BLaER1 treated with 17β-estradiol and CSF1 and Interleukin-3, amounts not matched to agents 10 nM and 100 nM (cell line): ENCODE measurements around the gene ADARB2.
A peak's percentile ranks its signal among the peaks of the same experiment; 100 is the strongest.

Source experiments
- H3K27ac ChIP-seq, 11 experiments: shearing (Covaris generic); formaldehyde crosslinking; 2 replicates each; pipeline ENCODE4 v1.8.1; 2022
- H3K27me3 ChIP-seq, 11 experiments: shearing (Covaris generic); formaldehyde crosslinking; 2 replicates each; pipeline ENCODE4 v1.8.1; 2022
- H3K36me3 ChIP-seq, 11 experiments: shearing (Covaris generic); formaldehyde crosslinking; 2 replicates each; pipeline ENCODE4 v1.8.1; 2022
- H3K4me1 ChIP-seq, 10 experiments: shearing (Covaris generic); formaldehyde crosslinking; 2 replicates each; pipeline ENCODE4 v1.8.1; 2022
- H3K4me2 ChIP-seq, 11 experiments: shearing (Covaris generic); formaldehyde crosslinking; 2 replicates each; pipeline ENCODE4 v1.8.1; 2022
- H3K4me3 ChIP-seq, 10 experiments: shearing (Covaris generic); formaldehyde crosslinking; 2 replicates each; pipeline ENCODE4 v1.8.1; 2022
- H3K9ac ChIP-seq, 11 experiments: shearing (Covaris generic); formaldehyde crosslinking; 2 replicates each; pipeline ENCODE4 v1.8.1; 2022
- H3K9me3 ChIP-seq, 11 experiments: shearing (Covaris generic); formaldehyde crosslinking; replicated peaks in 1 of 11; 2 replicates each; pipeline ENCODE4 v1.8.1; 2022
- H4K20me1 ChIP-seq, 11 experiments: shearing (Covaris generic); formaldehyde crosslinking; 2 replicates each; pipeline ENCODE4 v1.8.1; 2022
- Cebpa-rat ChIP-seq, 11 experiments: shearing (Covaris generic); IDR thresholded peaks; 2 replicates each; pipeline ENCODE4 v1.8.1; 2022

Gene ADARB2

GRCh38 chr10:1196656-1197055 lies 540.7 kb downstream of the ADARB2 start:
- Histone ChIP-seq H4K20me1 (no peaks in the 10 kb centered on the region), H3K4me3 (no peak overlapping the region), H3K4me1 (peaks cover 0 to 33% (median 24%) of the 10 kb centered on the region in 10 experiments; a peak in 13 of 20 replicates), H3K27me3 (no peaks in the 10 kb centered on the region), H3K27ac (no peak overlapping the region), H3K9me3 (no peaks in the 10 kb centered on the region), H3K4me2 (no peak overlapping the region), H3K9ac (no peak overlapping the region), H3K36me3 (no peaks in the 10 kb centered on the region)
- TF ChIP-seq Cebpa-rat (IDR thresholded peaks at IDR 0.05): no peak

DNA sequence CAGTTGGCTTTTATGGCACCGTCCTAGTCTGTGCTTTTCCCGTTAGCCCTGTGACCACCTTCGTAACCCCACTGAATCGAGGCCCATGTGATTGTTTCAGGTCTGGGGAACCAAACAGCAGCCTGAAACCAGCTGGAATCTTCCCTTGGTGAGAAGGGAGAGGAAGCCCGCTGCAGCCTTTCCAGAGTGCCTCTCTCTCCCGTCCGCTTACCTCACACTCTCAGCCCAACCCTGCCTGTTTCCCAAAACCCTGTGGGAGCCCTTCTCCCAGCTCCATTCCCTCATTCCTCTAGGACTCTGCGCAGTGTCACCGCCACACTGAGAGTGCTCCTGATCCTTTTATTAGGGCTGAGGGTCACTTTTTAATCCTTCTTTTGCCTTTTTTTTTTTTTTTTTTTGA lies 541.5 kb downstream of the ADARB2 start:
- Histone ChIP-seq H3K27me3 (no peaks in the 10 kb centered on the region), H4K20me1 (no peaks in the 10 kb centered on the region), H3K4me3 (no peak overlapping the region), H3K9ac (no peak overlapping the region), H3K4me1 (peaks cover 0 to 33% (median 24%) of the 10 kb centered on the region in 10 experiments; a peak in 13 of 20 replicates), H3K9me3 (no peaks in the 10 kb centered on the region), H3K27ac (no peak overlapping the region), H3K4me2 (no peak overlapping the region), H3K36me3 (no peaks in the 10 kb centered on the region)
- TF ChIP-seq Cebpa-rat (IDR thresholded peaks at IDR 0.05): no peak

GRCh38 chr10:1194161-1194560 lies 543.2 kb downstream of the ADARB2 start:
- no peak for TF ChIP-seq Cebpa-rat (IDR thresholded peaks at IDR 0.05)
- Histone ChIP-seq H3K9me3 (peaks cover 0 to 5% (median 0%) of the 10 kb centered on the region in 11 experiments; a peak in 1 of 22 replicates), H4K20me1 (no peaks in the 10 kb centered on the region), H3K36me3 (no peaks in the 10 kb centered on the region), H3K4me3 (no peak overlapping the region), H3K4me2 (peak overlapping the region in 7 of 11 experiments; percentile 4 to 65 (median 56); a peak in 11 of 22 replicates), H3K27ac (no peak overlapping the region), H3K27me3 (no peaks in the 10 kb centered on the region), H3K9ac (no peak overlapping the region), H3K4me1 (peaks cover 0 to 36% (median 25%) of the 10 kb centered on the region in 10 experiments; a peak in 13 of 20 replicates)

DNA sequence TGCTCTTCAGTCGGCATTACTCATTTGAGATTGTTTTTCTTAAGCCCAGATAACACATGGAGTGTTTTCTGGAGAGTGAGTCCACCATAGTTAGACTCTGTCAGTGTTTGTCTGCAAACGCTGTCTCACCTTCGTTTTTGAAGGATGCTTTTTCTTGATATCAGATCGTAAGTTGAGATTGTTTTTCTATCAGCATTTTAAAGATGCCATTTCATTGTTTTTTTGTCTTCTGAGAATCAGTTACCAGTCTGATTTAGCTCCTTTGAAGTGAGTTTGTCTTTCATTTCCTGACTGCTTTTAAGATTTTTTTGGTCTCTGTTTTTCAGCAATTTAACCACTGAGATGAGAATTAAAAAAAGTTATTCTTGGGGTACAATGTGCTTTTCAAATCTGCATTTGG lies 543.8 kb downstream of the ADARB2 start:
- no peak overlapping the region for H3K9ac ChIP-seq
- H3K27ac ChIP-seq: no peak overlapping the region
- peaks cover 4 to 42% (median 31%) of the 10 kb centered on the region in 10 experiments; a peak in 17 of 20 replicates for H3K4me1 ChIP-seq
- H3K4me3 ChIP-seq: no peak overlapping the region
- H3K9me3 ChIP-seq: peaks cover 0 to 5% (median 0%) of the 10 kb centered on the region in 11 experiments; a peak in 1 of 22 replicates
- no peaks in the 10 kb centered on the region for H3K27me3 ChIP-seq
- H3K36me3 ChIP-seq: no peaks in the 10 kb centered on the region
- peak overlapping the region in 8 of 11 experiments; percentile 17 to 65 (median 53); a peak in 13 of 22 replicates for H3K4me2 ChIP-seq
- TF ChIP-seq Cebpa-rat (IDR thresholded peaks at IDR 0.05): no peak
- no peaks in the 10 kb centered on the region for H4K20me1 ChIP-seq

DNA sequence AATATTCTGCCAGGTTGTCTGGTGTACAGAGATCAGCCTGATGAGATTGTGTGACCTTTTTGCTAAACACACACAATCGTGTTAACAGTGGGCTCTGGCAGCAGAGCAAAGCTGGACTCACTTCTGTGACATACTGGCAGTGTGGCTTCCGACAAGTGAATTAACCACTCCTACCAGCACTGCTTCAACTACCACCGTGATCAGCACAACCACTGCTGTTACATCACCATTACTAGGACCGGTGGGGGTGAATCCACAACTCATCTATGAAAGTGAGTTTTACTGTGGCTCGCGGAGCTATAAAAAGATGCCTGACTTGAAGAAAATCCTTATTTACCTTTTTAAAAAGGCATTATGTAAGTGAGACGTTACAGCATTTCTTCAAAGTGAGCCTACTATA lies 545.6 kb downstream of the ADARB2 start:
- Histone ChIP-seq H4K20me1 (no peaks in the 10 kb centered on the region), H3K9ac (no peak overlapping the region), H3K4me2 (no peak overlapping the region), H3K36me3 (no peaks in the 10 kb centered on the region), H3K9me3 (peaks cover 0 to 5% (median 0%) of the 10 kb centered on the region in 11 experiments; a peak in 1 of 22 replicates), H3K4me1 (peaks cover 9 to 53% (median 45%) of the 10 kb centered on the region in 10 experiments; a peak in 19 of 20 replicates), H3K4me3 (no peak overlapping the region), H3K27ac (no peak overlapping the region), H3K27me3 (peaks cover 0 to 9% (median 0%) of the 10 kb centered on the region in 11 experiments; a peak in 3 of 22 replicates)
- TF ChIP-seq Cebpa-rat (IDR thresholded peaks at IDR 0.05): no peak

DNA sequence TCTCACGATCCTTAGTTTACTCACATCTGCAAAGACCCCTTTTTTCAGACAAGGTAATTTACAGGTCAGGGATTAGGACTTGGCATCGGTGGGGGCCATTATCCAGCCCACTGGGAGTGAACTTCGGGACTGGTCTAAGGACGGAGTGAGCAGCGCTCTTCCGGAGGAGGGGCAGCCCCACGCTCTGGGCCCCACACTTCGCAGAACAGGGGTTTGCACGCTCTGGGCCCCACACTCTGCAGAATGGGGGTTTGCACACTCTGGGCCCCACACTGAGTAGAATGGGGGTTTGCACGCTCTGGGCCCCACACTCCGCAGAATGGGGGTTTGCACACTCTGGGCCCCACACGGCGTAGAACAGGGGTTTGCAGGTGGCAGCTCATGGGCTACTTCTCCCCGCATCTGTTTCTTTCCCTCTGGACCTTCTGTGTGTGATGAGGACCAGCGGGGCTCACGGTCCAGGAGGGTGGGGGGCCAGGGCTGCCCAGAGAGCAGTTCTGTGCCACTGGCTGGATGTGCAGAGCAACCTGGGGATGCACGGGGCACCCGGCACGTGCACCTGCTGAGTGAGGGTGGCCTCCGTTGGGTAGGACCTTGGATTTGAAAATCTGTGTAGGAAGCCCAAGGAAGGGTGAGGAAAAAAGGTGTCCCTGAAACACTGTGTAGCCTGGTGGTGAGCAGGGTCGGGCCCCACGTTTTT lies 546.4 kb downstream of the ADARB2 start:
- Histone ChIP-seq H3K36me3 (no peaks in the 10 kb centered on the region), H3K4me1 (peaks cover 9 to 61% (median 52%) of the 10 kb centered on the region in 10 experiments; a peak in 19 of 20 replicates), H3K27ac (no peak overlapping the region), H3K4me3 (no peak overlapping the region), H3K4me2 (no peak overlapping the region), H3K27me3 (peaks cover 0 to 9% (median 0%) of the 10 kb centered on the region in 11 experiments; a peak in 3 of 22 replicates), H4K20me1 (no peaks in the 10 kb centered on the region), H3K9ac (no peak overlapping the region), H3K9me3 (peaks cover 0 to 5% (median 0%) of the 10 kb centered on the region in 11 experiments; a peak in 1 of 22 replicates)
- no peak for TF ChIP-seq Cebpa-rat (IDR thresholded peaks at IDR 0.05)

DNA sequence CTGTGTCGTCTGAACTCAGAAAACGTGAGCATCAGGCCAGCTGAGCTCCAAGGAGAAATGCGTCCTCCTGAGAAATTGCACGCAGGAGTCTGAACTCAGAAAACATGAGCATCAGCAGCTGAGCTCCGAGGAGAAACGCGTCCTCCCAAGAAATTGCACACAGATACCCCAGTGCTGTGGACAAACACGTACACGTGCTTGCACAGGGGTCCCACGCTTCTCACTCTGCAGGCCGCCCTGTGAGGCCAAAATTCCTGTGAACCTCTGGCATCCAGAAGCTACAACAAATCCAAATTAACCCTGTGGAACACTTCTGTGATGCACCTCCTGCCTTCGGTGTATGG lies 547.3 kb downstream of the ADARB2 start:
- Histone ChIP-seq H3K4me1 (peaks cover 9 to 67% (median 52%) of the 10 kb centered on the region in 10 experiments; a peak in 19 of 20 replicates), H3K27me3 (peaks cover 0 to 9% (median 0%) of the 10 kb centered on the region in 11 experiments; a peak in 3 of 22 replicates), H3K4me2 (no peak overlapping the region), H3K9me3 (peaks cover 0 to 5% (median 0%) of the 10 kb centered on the region in 11 experiments; a peak in 1 of 22 replicates), H3K36me3 (no peaks in the 10 kb centered on the region), H3K4me3 (no peak overlapping the region), H4K20me1 (no peaks in the 10 kb centered on the region), H3K9ac (no peak overlapping the region), H3K27ac (no peak overlapping the region)
- no peak for TF ChIP-seq Cebpa-rat (IDR thresholded peaks at IDR 0.05)

GRCh38 chr10:1189166-1190051 lies 547.9 kb downstream of the ADARB2 start:
- no peak overlapping the region for H3K4me3 ChIP-seq
- peak overlapping the region in 10 of 11 experiments; percentile 8 to 83 (median 67); a peak in 14 of 22 replicates for H3K4me2 ChIP-seq
- peaks cover 0 to 9% (median 0%) of the 10 kb centered on the region in 11 experiments; a peak in 3 of 22 replicates for H3K27me3 ChIP-seq
- no peaks in the 10 kb centered on the region for H3K36me3 ChIP-seq
- no peaks in the 10 kb centered on the region for H4K20me1 ChIP-seq
- no peak for TF ChIP-seq Cebpa-rat (IDR thresholded peaks at IDR 0.05)
- peaks cover 9 to 61% (median 50%) of the 10 kb centered on the region in 10 experiments; a peak in 19 of 20 replicates for H3K4me1 ChIP-seq
- H3K9ac ChIP-seq: no peak overlapping the region
- H3K27ac ChIP-seq: no peak overlapping the region
- peaks cover 0 to 5% (median 0%) of the 10 kb centered on the region in 11 experiments; a peak in 1 of 22 replicates for H3K9me3 ChIP-seq
